Parathyroid adenoma (tissue), 2 donors: ENCODE measurements around the gene FAM131C.
A peak's percentile ranks its signal among the peaks of the same experiment; 100 is the strongest.

Experiments
- H2AFZ ChIP-seq: fragments of 300-600 bp; sonication (generic); one replicate; pipeline ENCODE4 v1.7.0; 2017; ENCODE audit warnings: antibody characterized with exemption, mild to moderate bottlenecking
- H3K27ac ChIP-seq: fragments of 300-600 bp; sonication (generic); one replicate; pipeline ENCODE4 v1.7.0; 2017
- H3K27me3 ChIP-seq: fragments of 300-600 bp; sonication (generic); one replicate; pipeline ENCODE4 v1.7.0; 2017; ENCODE audit warnings: low read length; ENCODE audit not compliant: control insufficient read depth, insufficient read depth
- H3K36me3 ChIP-seq: fragments of 300-600 bp; sonication (generic); one replicate; pipeline ENCODE4 v1.7.0; 2017; ENCODE audit warnings: low read length; ENCODE audit not compliant: control insufficient read depth, insufficient read depth
- H3K4me1 ChIP-seq: fragments of 300-600 bp; sonication (generic); one replicate; pipeline ENCODE4 v1.7.0; 2017; ENCODE audit warnings: control low read depth
- H3K4me2 ChIP-seq: fragments of 300-600 bp; sonication (generic); one replicate; pipeline ENCODE4 v1.7.0; 2017; ENCODE audit warnings: low read length
- H3K4me3 ChIP-seq: fragments of 300-600 bp; sonication (generic); one replicate; pipeline ENCODE4 v1.7.0; 2017; ENCODE audit warnings: low read depth, low read length
- H3K79me2 ChIP-seq: fragments of 300-600 bp; sonication (generic); one replicate; pipeline ENCODE4 v1.7.0; 2017; ENCODE audit warnings: control low read depth
- H3K9ac ChIP-seq: fragments of 300-600 bp; sonication (generic); one replicate; pipeline ENCODE4 v1.7.0; 2017; ENCODE audit warnings: mild to moderate bottlenecking
- H3K9me3 ChIP-seq: fragments of 300-600 bp; sonication (generic); one replicate; pipeline ENCODE4 v1.7.0; 2017; ENCODE audit warnings: low read length; ENCODE audit not compliant: control insufficient read depth
- TF ChIP-seq, protein P1 (sequence below): fragments of 300-600 bp; sonication (generic); IDR thresholded peaks from one replicate; pipeline ENCODE4 v1.7.0; 2017; ENCODE audit warnings: antibody characterized with exemption, mild to moderate bottlenecking
- donor health status: primary hyperparathyroidism.

Gene FAM131C

GRCh38 chr1:16050328-16050727 lies 23.1 kb downstream of the FAM131C start:
- H3K27me3 ChIP-seq: no peaks in the 10 kb centered on the region
- H3K36me3 ChIP-seq: no peaks in the 10 kb centered on the region
- no peaks in the 10 kb centered on the region for H3K4me1 ChIP-seq
- no peaks in the 10 kb centered on the region for H3K79me2 ChIP-seq
- no peak overlapping the region for H3K9ac ChIP-seq
- H2AFZ ChIP-seq: no peak overlapping the region
- H3K4me3 ChIP-seq: no peak overlapping the region
- H3K9me3 ChIP-seq: no peaks in the 10 kb centered on the region
- no peak overlapping the region for H3K4me2 ChIP-seq
- TF ChIP-seq, protein P1, sequence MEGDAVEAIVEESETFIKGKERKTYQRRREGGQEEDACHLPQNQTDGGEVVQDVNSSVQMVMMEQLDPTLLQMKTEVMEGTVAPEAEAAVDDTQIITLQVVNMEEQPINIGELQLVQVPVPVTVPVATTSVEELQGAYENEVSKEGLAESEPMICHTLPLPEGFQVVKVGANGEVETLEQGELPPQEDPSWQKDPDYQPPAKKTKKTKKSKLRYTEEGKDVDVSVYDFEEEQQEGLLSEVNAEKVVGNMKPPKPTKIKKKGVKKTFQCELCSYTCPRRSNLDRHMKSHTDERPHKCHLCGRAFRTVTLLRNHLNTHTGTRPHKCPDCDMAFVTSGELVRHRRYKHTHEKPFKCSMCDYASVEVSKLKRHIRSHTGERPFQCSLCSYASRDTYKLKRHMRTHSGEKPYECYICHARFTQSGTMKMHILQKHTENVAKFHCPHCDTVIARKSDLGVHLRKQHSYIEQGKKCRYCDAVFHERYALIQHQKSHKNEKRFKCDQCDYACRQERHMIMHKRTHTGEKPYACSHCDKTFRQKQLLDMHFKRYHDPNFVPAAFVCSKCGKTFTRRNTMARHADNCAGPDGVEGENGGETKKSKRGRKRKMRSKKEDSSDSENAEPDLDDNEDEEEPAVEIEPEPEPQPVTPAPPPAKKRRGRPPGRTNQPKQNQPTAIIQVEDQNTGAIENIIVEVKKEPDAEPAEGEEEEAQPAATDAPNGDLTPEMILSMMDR: no peak
- H3K27ac ChIP-seq: no peak overlapping the region

DNA sequence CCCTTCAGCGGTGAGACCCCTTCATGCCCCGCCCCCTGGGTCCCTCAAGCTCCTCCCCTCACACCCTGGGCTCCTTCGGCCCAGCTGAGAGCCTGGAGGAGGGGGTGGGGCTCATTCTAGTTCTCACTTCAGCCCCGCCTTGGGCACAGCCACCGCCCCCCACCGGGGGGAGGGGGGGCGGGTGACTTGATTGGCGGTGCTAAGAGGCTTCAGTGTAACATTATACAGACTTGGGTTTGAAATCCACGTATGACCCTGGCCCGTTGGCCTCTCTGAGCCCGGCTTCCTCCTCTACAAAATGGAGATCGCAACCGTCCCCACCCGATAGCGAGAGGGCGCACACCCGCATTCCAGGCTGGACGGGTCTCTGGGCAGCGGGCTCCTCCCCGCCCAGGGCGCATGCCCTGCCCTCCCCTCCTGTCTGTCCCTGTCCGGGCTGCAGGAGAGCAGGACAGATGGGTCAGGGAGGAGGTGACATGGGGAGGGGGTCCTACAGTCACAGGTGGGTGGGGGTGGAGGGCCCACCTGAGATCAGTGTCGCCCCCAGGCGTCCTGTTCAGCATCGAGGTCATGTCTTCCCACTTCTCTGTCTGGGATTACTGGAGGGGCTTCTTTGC lies 24.8 kb downstream of the FAM131C start:
- peak overlapping the region; percentile 45 for H3K4me3 ChIP-seq
- no peaks in the 10 kb centered on the region for H3K27me3 ChIP-seq
- peak overlapping the region; percentile 71 for H3K4me2 ChIP-seq
- no peaks in the 10 kb centered on the region for H3K36me3 ChIP-seq
- H3K9me3 ChIP-seq: no peaks in the 10 kb centered on the region
- no peak overlapping the region for H3K27ac ChIP-seq
- H3K79me2 ChIP-seq: no peaks in the 10 kb centered on the region
- no peak overlapping the region for H3K9ac ChIP-seq
- TF ChIP-seq, protein P1: no peak
- H2AFZ ChIP-seq: peak overlapping the region; percentile 74
- no peaks in the 10 kb centered on the region for H3K4me1 ChIP-seq

DNA sequence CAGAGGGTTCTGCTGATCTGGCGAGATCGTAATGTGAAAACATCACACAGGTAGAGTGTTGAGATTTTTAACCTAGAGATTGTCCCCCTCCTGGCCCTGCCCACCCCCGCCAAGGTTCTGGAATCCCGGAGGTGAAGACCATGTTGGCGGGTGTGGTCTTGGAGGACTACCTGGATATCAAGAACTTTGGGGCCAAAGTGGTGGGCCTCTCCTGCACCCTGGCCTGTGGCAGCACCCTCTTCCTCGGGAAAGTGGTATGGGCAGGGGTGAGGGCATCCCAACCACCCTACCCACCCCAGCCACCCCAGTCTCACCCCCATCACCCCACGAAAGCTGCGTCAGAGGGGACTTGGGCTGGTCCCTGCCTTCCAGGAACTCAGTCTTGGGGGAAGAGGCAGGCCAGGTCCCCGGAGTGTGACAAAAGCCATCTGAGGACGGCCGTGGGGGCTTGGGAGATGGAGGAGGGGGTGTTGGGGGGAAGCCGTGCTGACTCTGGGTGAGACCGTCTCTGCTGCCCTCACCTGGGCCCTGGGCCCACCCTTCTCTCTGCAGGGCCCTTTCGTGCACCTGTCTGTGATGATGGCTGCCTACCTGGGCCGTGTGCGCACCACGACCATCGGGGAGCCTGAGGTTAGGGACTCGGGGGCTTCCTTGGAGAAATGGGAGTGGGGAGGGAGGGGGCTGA lies 25.5 kb downstream of the FAM131C start:
- Histone ChIP-seq H3K79me2 (no peaks in the 10 kb centered on the region), H3K36me3 (no peaks in the 10 kb centered on the region), H3K4me2 (peak overlapping the region; percentile 71), H3K4me3 (no peak overlapping the region), H3K27ac (no peak overlapping the region), H3K27me3 (no peaks in the 10 kb centered on the region), H3K9me3 (no peaks in the 10 kb centered on the region), H3K4me1 (no peaks in the 10 kb centered on the region), H2AFZ (no peak overlapping the region), H3K9ac (no peak overlapping the region)
- TF ChIP-seq, protein P1: no peak

DNA sequence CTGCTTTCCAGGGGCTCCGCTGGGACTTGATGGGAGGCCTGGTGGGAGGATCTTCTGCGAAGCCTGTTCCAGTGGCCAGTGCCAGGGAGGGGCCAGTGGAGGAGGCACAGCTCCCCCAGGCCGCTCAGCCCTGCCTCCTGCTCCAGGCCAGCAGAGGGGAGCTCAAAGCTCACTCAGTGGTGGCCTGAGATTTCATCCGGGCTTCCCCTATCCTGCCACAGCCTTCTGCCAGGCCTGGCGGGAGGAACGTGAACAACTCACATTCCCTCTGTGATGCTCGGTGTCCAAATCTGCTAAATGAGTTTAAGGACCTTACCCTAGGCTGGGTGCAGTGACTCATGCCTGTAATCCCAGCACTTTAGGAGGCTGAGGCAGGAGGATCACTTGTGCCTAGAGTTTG lies 26.6 kb downstream of the FAM131C start:
- TF ChIP-seq, protein P1: no peak
- no peak overlapping the region for H2AFZ ChIP-seq
- no peak overlapping the region for H3K4me2 ChIP-seq
- no peaks in the 10 kb centered on the region for H3K9me3 ChIP-seq
- H3K36me3 ChIP-seq: no peaks in the 10 kb centered on the region
- no peak overlapping the region for H3K9ac ChIP-seq
- H3K27ac ChIP-seq: no peak overlapping the region
- no peaks in the 10 kb centered on the region for H3K79me2 ChIP-seq
- no peak overlapping the region for H3K4me3 ChIP-seq
- H3K27me3 ChIP-seq: no peaks in the 10 kb centered on the region
- H3K4me1 ChIP-seq: no peaks in the 10 kb centered on the region

- Histone ChIP-seq H3K27ac (no peak overlapping the region), H3K9ac (no peak overlapping the region), H3K36me3 (no peaks in the 10 kb centered on the region), H3K4me1 (no peaks in the 10 kb centered on the region), H3K9me3 (no peaks in the 10 kb centered on the region), H3K4me2 (peak overlapping the region; percentile 22), H3K27me3 (no peaks in the 10 kb centered on the region), H3K4me3 (no peak overlapping the region), H3K79me2 (no peaks in the 10 kb centered on the region), H2AFZ (no peak overlapping the region)
- TF ChIP-seq, protein P1: no peak
Measured at GRCh38 chr1:16043950-16044349, 29.5 kb downstream of the FAM131C start.
